Small intestine (tissue), 7 donors: Measurements from ENCODE around the gene ZNF74. TPM values are rescaled to one million over a fixed set of nuclear protein-coding genes. Genes with fewer than 3 reads are reported as not detected.

Source experiments
- DNase-seq, 2 donors: peaks; one replicate each; pipeline versions ENCODE4 v3.0.0 to v3.0.0-alpha.2; 2013
- FAIRE-seq: peaks from 2 replicates; lab custom pipeline; 2012; peaks lifted over from hg19 to GRCh38; lab: Jason Lieb, UNC
- H3K27ac ChIP-seq, 3 donors: one replicate each; pipeline ENCODE4 v1.5.1; 2013; ENCODE audit warnings: low read length in 2 of 3, mild to moderate bottlenecking in 2 of 3, control low read depth in 1 of 3, inconsistent platforms in 1 of 3, low read depth in 1 of 3, moderate library complexity in 1 of 3
- H3K27me3 ChIP-seq, 3 donors: one replicate each; pipeline ENCODE4 v1.6.1; 2013; ENCODE audit warnings: low read length in 3 of 3, inconsistent platforms in 1 of 3; ENCODE audit not compliant: control insufficient read depth in 3 of 3, insufficient read depth in 3 of 3
- H3K36me3 ChIP-seq, 3 donors: one replicate each; pipeline ENCODE4 v1.6.1; 2013; ENCODE audit warnings: low read length in 3 of 3, inconsistent platforms in 1 of 3, low read depth in 1 of 3, mild to moderate bottlenecking in 1 of 3, moderate library complexity in 1 of 3; ENCODE audit not compliant: control insufficient read depth in 3 of 3, insufficient read depth in 2 of 3
- H3K4me1 ChIP-seq, 3 donors: one replicate each; pipeline ENCODE4 v1.6.1; 2013; ENCODE audit warnings: low read length in 2 of 3, inconsistent platforms in 1 of 3, low read depth in 1 of 3, mild to moderate bottlenecking in 1 of 3, moderate library complexity in 1 of 3; ENCODE audit not compliant: control insufficient read depth in 3 of 3, insufficient read depth in 2 of 3
- H3K4me3 ChIP-seq, 3 donors: one replicate each; pipeline ENCODE4 v1.5.1; 2013; ENCODE audit warnings: low read length in 3 of 3, control low read depth in 1 of 3, inconsistent platforms in 1 of 3, low read depth in 1 of 3, mild to moderate bottlenecking in 1 of 3, moderate library complexity in 1 of 3
- H3K9me3 ChIP-seq, 2 donors: one replicate each; pipeline ENCODE4 v1.6.1; 2013; ENCODE audit warnings: low read depth in 1 of 2, low read length in 1 of 2; ENCODE audit not compliant: control insufficient read depth in 2 of 2, insufficient read depth in 1 of 2
- WGBS, 3 donors: extraction: QIAGEN DNeasy Blood & Tissue Kit; methylation state at CpG; one replicate each; pipeline ENCODE4 v1.1.7; 2013; 5-methylcytosine and 5-hydroxymethylcytosine counted together
- polyA plus RNA-seq, 4 donors: library from polyadenylated mRNA; stranded (reverse) in 3 of 4; unstranded in 1 of 4; fragments of 200-250 nt in 3 of 4; fragments of 120-200 nt in 1 of 4; gene quantifications; one replicate each; pipeline versions ENCODE4 v1.2.1 to v1.2.3, GENCODE V29; 2013
- donor health status: healthy with polysubstance abuse.
- donor health status: control.
- donor health status: control.
- donor health status: Bipolar disorder and iron deficiency.
- donor health status: healthy.

Gene ZNF74
- polyA plus RNA-seq, 4 donors = 2.5 to 10.6 (median 4.2) TPM

- 90 to 95% (median 92%) methylated on average over 4 of the region's 4 CpGs for WGBS, 3 donors
- no peak for FAIRE-seq
- H3K36me3 ChIP-seq = peaks cover 0 to 38% (median 0%) of the 10 kb centered on the region in 3 donors
Measured at GRCh38 chr22:20427945-20428417, 34.0 kb downstream of the ZNF74 start.

GRCh38 chr22:20428496-20429253, 34.7 kb downstream of the ZNF74 start:
- Histone ChIP-seq H3K27me3 (peaks cover 24 to 85% (median 29%) of the 10 kb centered on the region in 3 donors), H3K27ac (no peak overlapping the region), H3K4me3 (peak overlapping the region in 1 of 3 donors; percentile 56), H3K4me1 (peaks cover 1 to 19% (median 7%) of the 10 kb centered on the region in 3 donors), H3K36me3 (peaks cover 0 to 39% (median 0%) of the 10 kb centered on the region in 3 donors), H3K9me3 (peaks cover 0 to 3% of the 10 kb centered on the region in 2 donors)
- WGBS, 3 donors = 28 to 59% (median 44%) methylated on average over 23 of the region's 23 CpGs
- DNase-seq = no peak
- no peak for FAIRE-seq

More at GRCh38 chr22:20427945-20428417, 34.0 kb downstream of the ZNF74 start:
- Histone ChIP-seq H3K4me1 (peaks cover 1 to 21% (median 7%) of the 10 kb centered on the region in 3 donors), H3K27ac (no peak overlapping the region), H3K9me3 (peaks cover 0 to 3% of the 10 kb centered on the region in 2 donors), H3K27me3 (peaks cover 23 to 86% (median 24%) of the 10 kb centered on the region in 3 donors), H3K4me3 (no peak overlapping the region)
- DNase-seq = no peak

- peaks cover 1 to 17% (median 7%) of the 10 kb centered on the region in 3 donors for H3K4me1 ChIP-seq
- peak overlapping the region; percentile 8 to 56 (median 35) for H3K4me3 ChIP-seq
- DNase-seq (peak; percentile 84), FAIRE-seq (no peak)
- WGBS, 3 donors = 9 to 32% (median 15%) methylated on average over 55 to 75 of the region's 75 CpGs
- H3K36me3 ChIP-seq = peaks cover 0 to 39% (median 0%) of the 10 kb centered on the region in 3 donors
- peaks cover 0 to 3% of the 10 kb centered on the region in 2 donors for H3K9me3 ChIP-seq
- no peak overlapping the region for H3K27ac ChIP-seq
- peaks cover 24 to 85% (median 30%) of the 10 kb centered on the region in 3 donors for H3K27me3 ChIP-seq
Measured at GRCh38 chr22:20429254-20430100, 35.5 kb downstream of the ZNF74 start.

- no peak for FAIRE-seq
- peak in 1 of 2 donors; percentile 42 for DNase-seq
- H3K4me3 ChIP-seq = peak overlapping the region in 1 of 3 donors; percentile 40
- peaks cover 0 to 3% of the 10 kb centered on the region in 2 donors for H3K9me3 ChIP-seq
- H3K27me3 ChIP-seq = peaks cover 24 to 85% (median 37%) of the 10 kb centered on the region in 3 donors
- peaks cover 0 to 39% (median 0%) of the 10 kb centered on the region in 3 donors for H3K36me3 ChIP-seq
- 8 to 44% (median 13%) methylated on average over 36 to 37 of the region's 37 CpGs for WGBS, 3 donors
- H3K4me1 ChIP-seq = peaks cover 1 to 17% (median 7%) of the 10 kb centered on the region in 3 donors
- H3K27ac ChIP-seq = no peak overlapping the region
Measured at GRCh38 chr22:20430101-20430719, 36.3 kb downstream of the ZNF74 start.

GRCh38 chr22:20430720-20431510, 37.0 kb downstream of the ZNF74 start:
- Histone ChIP-seq H3K27ac (no peak overlapping the region), H3K9me3 (peaks cover 0 to 3% of the 10 kb centered on the region in 2 donors), H3K4me3 (peak overlapping the region in 1 of 3 donors; percentile 40), H3K27me3 (peaks cover 25 to 91% (median 40%) of the 10 kb centered on the region in 3 donors), H3K36me3 (peaks cover 0 to 40% (median 0%) of the 10 kb centered on the region in 3 donors), H3K4me1 (peaks cover 1 to 23% (median 7%) of the 10 kb centered on the region in 3 donors)
- DNase-seq (peak; percentile 58 to 66), FAIRE-seq (no peak)
- 1 to 22% (median 10%) methylated on average over 70 to 94 of the region's 94 CpGs for WGBS, 3 donors

- H3K4me1 ChIP-seq = peaks cover 1 to 26% (median 7%) of the 10 kb centered on the region in 3 donors
- H3K27ac ChIP-seq = no peak overlapping the region
- H3K9me3 ChIP-seq = peaks cover 0 to 3% of the 10 kb centered on the region in 2 donors
- 24 to 46% (median 38%) methylated on average over 41 to 50 of the region's 50 CpGs for WGBS, 3 donors
- H3K4me3 ChIP-seq = peak overlapping the region in 1 of 3 donors; percentile 40
- DNase-seq (no peak), FAIRE-seq (no peak)
- peaks cover 0 to 38% (median 0%) of the 10 kb centered on the region in 3 donors for H3K36me3 ChIP-seq
- peaks cover 24 to 90% (median 42%) of the 10 kb centered on the region in 3 donors for H3K27me3 ChIP-seq
Measured at GRCh38 chr22:20431511-20432192, 37.7 kb downstream of the ZNF74 start.

- Histone ChIP-seq H3K27me3 (peaks cover 25 to 90% (median 38%) of the 10 kb centered on the region in 3 donors), H3K27ac (no peak overlapping the region), H3K9me3 (peaks cover 0 to 3% of the 10 kb centered on the region in 2 donors), H3K36me3 (peaks cover 0 to 35% (median 0%) of the 10 kb centered on the region in 3 donors), H3K4me3 (no peak overlapping the region), H3K4me1 (peaks cover 1 to 32% (median 7%) of the 10 kb centered on the region in 3 donors)
- DNase-seq (no peak), FAIRE-seq (no peak)
- 56 to 83% (median 61%) methylated on average over 3 of the region's 3 CpGs for WGBS, 3 donors
Measured at GRCh38 chr22:20432244-20432686, 38.3 kb downstream of the ZNF74 start.
